Activated gamma-delta T cell (primary cell): Measurements from ENCODE around the gene TMEM139.

ENCODE experiments used
- DNase-seq: peaks from one replicate; lab custom pipeline; 2025; lab: John Stamatoyannopoulos, UW
- total RNA-seq, 2 donors: gene quantifications; one replicate each; lab custom pipeline; 2026; lab: John Stamatoyannopoulos, UW

Gene TMEM139
- total RNA-seq, result 0.05 to 0.17 reads per million in 2 donors

DNA sequence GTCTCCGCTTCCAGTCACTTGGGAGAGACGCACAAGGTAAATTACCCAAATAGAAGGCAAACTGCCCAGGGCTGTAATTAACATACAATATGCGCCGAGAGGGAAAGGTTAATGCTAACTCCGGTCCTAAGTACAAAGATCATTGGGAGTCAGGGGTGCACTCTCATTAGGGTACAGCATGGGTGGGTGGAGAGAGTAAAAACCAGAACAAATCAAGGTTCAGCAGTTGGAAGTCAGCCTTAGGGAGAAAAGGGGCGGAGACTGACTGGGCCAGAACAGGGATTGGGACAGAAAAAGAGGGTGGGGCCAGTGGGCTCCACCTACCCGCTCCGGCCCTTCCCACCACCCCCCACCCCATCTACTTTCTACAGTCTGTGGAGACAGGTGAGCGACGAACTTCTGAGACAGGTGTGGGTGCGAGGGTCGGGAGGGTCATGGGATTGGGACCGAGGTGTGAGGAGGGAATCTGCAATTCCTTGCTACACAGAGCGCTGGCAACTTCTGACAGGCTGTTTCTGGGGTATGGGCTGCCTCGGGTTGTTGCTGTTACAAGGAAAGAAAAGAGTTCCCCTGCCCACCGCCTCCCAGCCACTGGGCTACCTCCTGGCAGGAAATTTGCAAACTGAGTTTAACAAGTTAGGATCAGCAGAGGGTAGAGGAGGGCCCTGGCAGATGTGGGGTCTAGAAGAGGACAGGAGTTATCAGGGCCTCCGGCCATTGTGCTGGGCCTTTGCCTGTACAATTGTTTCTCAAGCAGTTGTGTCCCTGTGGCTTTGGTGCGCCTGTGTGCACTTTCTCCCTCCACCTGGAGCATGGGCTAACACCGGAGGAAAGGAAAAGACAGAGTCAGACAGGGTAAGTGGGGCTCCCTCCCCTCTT lies at the start of gene TMEM139:
TMEM139 (plus strand) TSS at position 368 of the 879 bp plus-strand sequence. CDS start 1,000 bp downstream, outside the sequence.
- DNase-seq, result no peak

DNA sequence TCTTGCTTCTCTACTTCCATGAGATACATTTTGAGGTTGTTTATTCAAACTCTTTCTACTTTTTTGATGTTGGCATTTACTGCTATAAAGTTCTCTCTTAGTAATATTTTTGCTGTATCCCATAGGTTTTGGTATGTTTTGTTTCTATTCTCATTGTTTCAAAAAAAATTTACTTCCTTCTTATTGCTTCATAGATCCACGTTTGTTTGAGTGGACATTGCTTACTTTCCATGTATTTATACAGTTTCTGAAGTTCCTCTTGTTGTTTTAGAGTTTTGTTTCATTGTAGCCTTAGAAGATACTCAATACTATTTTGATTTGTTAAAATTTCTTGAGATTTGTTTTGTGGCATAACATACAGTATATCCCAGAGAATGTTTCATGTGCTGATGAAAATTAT lies 49.2 kb upstream of the TMEM139 start:
- DNase-seq, result no peak

DNA sequence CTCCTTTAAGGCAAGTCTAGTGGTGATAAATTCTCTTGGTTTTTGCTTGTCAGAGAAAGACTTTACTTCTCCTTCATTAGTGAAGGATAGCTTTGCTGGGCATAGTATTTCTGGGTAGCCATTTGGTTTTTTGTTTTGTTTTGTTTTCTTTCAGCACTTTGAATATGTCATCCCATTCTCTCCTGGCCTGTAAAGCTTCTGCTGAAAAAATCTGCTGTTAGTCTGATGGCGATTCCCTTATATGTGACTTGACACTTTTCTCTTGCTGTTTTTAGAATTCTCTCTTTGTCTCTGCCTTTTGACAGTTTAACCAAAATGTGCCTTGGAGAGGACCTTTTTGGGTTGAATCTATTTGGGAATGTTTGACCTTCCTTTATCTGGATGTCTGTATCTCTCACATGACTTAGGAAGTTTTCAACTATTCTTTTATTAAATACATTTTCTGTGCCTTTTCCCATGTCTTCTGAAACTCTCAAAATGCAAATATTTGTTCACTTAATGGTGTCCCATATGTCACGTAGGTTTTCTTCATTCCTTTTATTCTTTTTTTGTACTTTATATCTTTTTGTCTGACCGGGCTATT lies 48.3 kb upstream of the TMEM139 start:
- no peak for DNase-seq

DNA sequence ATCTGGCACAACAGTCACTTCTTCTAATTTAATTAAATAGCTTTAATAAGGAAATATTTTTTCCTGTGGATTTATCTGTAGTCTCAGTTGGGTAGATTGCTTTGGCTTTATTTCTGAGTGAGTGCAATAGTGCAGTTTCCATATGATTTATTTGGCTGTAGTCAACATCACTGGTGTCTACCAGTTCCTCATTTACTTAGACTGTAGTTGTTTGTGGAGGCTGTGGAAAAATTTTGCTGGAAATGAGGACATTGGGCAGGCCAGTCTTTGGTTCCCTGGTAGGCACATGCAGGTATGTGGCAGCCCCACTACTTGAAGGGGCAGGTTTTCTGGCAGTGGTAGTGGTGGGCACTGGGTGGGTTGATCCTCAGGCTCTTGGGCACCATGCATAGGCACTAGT lies 47.4 kb upstream of the TMEM139 start:
- DNase-seq, result no peak

DNA sequence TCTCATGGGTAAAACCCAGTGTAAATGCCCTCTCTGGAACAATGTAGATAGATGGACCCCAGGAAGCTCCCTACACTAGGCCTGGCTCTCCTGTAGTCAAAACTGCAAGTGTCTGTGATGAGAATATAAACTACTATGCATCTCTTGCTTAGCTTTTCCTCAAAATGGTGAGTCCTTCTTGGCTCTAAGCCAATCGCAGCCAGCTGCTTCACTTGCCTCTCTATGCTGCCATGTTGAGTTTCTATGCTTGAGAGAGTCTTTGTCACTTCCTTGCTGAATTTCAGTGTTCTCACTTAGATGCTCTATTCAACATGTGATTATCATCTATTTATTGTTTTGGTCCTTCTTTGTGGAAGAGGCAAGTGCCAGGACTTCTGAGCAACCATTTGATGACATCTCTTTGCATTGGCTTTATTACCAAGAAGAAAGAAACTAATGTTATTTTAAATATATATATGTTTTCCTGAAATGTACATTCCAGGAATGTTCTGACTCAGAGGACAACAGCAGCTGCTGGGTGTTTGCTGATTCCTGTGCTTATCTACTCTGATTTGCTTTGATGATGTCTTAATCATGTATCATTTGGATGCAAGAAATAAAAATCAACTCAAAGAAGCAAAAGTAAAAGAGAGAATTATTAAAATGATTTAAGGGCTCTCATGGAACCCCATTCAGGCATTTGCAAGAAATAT lies 46.3 kb upstream of the TMEM139 start:
- DNase-seq, result no peak

DNA sequence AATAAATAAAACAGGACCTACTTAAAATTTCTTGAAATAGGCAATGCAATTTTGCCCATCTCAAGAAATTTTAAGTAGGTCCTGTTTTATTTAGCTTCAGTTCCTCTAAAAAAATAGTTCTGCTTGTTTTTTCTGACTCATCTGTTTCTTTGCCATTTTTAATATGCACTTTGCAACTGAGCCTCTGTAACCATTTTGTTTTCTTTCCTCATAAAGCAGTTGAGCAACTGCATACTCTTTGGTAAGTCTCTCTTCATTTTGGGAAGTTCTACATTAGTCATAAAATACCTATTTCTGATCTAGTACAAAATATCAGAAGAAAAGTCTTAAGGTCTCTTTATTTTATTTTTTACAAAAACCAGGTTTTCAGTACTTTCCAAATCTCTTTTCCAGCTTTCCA lies 44.9 kb upstream of the TMEM139 start:
- no peak for DNase-seq

DNA sequence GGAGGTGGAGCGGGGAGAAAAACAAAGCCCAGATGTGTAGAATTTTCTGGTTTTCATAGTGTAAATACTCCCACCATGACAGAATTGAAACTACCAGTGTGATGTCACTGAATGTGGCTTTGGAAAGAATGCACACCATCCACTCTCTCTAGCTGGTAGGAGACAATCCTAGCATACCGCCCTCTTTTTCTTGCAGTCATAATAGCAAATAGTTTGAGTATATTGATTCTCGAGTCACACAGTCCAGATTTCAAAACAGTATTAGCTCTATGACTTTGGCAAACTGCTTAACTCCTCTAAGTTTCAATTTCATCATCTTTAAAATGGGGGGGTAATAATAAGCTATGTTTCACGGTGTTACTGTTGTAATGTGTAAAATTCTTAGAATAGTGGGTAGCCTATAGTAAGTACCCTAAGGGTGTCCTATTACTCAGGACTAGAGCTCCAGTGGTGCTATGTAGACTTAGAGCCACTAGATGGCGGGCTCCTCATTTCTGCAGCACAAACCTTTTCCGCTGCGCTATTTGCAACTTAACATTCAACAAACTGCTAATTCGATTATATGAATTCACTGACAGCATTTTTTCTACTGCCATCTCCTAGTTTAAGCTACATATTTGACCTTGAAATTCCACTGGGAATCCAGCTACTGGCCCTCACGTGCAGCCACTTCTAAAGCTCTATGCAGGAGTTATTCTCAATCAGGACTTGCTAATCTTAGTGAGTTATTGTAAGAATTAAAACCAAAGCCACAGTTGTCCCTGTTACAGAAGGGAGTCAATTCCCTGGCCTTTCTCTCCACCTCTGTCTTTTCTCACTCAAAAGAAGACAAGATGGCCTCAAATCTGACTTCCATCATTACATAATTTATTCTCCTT lies 44.2 kb upstream of the TMEM139 start:
- no peak for DNase-seq

DNA sequence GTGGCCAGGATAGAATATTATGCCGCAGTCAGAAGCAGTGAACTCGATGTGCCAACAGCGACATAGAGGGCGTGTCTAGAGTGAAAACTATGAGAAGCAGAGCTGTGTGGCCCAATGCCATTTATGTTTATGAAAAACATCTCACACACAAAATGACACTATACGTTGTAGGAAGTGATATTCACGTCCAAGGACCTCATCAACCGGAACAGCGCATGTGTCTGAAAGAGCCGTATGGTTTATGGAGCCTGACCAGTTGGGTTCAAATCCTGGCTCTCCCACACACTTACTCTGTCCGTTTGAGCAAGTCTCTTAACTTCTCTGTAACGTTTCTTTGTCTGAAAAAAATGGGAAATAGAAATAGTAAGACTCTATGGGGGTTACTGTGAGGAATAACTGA lies 42.5 kb upstream of the TMEM139 start:
- DNase-seq, result no peak

DNA sequence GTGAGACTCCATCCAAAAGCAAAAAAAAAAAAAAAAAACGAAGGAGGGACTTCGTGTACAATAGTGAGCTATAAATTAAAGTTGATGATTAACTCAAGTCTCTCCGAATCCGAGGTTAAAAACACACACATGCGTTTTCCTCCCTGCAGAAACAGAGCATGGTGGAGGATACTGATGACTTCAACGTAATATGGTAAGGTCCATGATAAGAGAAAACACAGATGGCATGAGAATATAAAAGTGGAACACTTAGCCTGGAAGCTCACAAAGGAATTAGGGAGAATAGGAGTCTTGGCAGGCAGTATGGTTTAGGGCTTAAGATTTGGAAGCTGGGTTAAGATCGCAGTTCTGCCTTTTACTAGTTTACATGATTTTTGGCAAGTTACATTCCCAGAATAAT lies 41.6 kb upstream of the TMEM139 start:
- no peak for DNase-seq

DNA sequence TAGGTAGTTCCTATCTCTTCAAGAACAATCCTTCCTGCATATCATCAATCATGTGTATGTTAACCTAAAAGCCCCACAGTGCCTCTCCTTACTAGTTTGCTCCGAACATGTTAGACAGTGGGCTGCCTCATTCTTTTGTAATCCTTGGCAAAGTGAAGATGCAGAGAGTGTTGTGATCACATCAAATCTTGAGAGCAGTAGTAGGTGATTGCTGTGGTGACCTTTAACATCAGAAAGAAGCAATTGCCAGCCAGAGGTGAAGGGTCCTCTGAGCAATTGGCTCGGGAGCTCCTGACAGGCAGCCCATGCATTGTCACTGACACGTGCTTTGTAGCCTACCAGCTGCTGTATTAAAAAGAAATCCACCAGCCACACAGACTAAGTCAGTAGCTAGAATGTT lies 41.1 kb upstream of the TMEM139 start:
- no peak for DNase-seq

DNA sequence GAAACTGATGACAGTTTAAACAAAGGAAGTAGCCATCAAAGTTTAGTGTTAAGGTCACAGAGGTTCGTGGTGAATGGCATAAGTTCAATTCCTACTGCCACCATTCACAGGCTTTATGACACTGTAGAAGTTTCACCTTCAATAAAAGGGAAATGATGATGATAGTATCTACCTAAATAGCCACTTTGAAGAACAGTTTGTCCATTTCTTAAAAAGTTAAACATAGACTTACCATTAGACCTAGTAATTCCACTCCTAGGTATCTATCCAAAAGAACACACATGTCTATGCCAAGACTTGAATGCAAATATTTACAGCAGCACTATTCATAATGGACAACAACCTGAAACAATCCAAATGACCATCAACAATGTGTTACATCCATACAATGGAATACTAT lies 40.4 kb upstream of the TMEM139 start:
- DNase-seq, result no peak

DNA sequence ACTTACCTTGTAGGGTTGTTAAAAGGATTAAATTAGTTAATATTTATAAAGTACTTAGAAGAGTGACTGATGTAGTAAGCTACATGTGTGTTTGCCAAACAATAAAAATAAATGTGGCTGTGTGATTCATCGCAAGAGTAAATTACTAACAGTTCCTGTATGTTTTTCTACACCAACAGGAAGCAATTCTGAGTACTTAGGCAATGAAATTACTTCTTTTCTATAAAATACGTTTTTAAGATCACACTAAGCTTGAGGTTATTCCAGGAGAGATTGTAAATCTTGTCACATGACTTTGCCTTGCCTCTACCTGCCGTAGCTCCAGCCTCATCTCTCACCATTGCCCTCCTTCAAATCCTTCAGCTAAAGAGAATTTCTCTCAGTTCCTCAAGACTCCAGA lies 39.6 kb upstream of the TMEM139 start:
- no peak for DNase-seq

DNA sequence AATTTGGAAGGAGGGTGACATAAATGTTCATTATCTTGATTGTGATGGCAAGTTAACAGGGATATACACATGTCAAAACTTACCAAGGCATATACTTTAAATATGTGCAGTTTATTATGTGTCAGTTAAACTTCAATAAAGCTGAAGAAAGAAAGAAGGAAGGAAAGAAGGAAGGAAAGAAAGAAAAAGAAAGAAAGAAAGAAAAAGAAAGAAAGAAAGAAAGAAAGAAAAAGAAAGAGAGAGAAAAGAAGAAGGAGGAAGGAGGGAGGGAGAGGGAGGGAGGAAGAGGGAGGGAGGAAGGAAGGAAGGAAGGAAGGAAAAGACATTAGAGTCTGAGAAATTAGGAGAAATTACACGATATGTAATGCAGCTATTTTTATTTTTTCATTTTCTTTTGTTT lies 37.4 kb upstream of the TMEM139 start:
- no peak for DNase-seq

DNA sequence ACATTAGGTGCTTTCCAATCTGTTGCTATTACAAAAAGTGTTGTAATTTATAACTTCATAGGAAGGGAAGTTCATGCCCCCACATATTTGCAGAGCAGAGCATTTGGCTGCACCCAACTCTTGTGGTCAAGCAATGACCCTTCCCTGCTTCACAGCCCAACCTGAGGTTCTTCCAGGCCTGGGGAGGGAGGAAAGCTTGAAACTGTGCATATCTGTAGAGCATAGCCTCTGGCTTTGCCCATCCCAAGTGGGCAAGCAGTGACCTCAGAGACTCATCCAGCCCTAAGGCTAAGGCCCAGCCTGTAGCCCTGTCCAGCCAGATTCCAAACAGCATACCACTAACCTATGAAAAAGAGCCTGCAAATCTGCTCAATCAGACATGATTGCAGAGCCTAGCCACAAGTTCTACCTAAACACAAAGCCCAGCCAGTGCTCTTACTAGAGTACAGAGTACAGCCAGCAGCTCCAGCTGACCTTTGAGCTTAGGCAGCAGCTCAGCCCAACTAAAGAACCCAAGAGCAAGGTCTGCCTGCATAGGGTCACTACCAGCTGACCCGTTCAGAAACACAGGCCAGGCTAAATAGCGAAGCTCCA lies 35.9 kb upstream of the TMEM139 start:
- DNase-seq, result no peak

DNA sequence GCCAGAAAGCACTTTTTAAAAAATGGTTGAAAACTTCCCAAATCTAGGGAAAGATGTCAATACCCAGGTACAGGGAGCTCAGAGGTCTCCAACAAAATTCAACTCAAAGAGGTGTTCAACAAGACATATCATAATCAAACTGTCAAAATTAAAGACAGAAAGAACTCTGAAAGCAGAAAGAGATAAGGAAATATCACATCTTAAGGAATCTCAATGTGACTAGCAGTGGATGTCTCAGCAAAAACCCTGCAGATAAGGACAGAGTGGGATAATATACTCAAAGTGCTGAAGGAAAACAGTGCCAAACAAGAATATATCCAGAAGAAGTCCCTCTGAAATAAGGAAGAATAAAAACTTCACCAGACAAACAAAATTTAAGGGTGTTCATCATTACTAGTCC lies 34.6 kb upstream of the TMEM139 start:
- no peak for DNase-seq

DNA sequence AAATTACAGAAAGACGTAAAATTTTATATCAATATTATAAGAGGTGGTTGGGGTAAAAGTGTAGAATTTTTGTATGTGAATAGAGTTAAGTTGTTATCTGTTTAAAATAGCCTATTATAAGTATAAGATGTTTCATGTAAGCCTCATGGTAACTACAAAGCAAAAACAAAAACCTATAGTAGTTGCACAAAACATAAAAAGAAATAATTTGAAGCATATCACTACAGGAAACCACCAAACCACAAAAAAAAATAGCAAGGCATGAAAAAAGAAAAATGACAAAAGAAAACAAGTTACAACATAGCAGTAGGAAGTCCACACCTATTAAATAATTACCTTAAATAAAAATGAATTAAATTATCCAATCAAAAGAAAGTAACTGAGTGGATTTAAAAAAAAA lies 33.9 kb upstream of the TMEM139 start:
- no peak for DNase-seq

DNA sequence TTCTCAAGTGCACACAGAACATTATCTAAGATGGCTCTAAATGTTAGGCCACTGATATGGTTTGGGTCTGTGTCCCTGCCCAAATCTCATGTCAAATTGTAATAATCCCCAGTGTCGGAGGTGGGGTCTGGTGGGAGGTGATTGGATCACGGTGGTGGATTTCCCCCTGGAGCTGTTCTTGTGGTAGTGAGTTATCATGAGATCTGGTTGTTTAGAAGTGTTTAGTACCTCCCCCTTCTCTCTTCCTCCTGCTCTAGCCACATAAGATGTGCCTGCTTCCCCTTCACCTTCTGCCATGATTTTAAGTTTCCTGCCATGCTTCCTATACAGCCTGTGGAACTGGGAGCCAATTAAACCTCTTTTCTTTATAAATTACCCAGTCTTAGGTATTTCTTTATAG lies 32.8 kb upstream of the TMEM139 start:
- DNase-seq, result no peak

DNA sequence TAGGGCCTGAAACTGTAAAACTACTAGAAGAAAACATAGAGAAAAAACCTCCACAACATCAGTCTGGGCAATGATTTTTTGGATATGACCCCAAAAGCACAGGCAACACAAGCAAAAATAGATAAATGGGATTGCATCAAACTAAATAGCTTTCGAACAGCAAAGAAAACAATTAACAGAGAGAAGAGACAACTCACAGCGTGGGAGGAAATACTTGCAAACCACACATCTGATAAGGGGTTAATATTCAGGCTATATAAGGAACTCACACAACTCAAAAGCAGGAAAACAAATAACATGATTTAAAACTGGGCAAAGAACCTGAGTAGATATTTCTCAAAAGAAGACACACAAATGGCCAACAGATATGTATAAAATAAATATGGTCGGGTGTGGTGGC lies 29.2 kb upstream of the TMEM139 start:
- DNase-seq, result no peak

DNA sequence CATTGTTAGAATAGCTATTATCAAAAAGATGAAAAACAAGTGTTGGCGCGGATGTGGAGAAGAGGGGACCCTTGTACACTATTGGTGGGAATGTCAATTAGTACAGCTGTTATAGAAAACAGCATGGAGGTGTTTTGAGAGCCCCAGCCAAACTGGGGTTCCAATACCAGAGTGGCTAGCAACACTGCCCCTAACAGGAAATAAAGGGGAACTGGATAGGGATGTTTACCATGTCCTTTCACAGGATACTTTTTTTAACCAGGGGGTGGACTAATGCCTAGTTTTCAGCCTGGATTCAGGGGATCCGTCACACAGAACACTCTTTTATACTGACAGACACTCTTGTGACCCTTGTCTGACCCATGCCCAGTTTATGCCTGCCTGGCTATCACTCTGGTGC lies 28.4 kb upstream of the TMEM139 start:
- no peak for DNase-seq

DNA sequence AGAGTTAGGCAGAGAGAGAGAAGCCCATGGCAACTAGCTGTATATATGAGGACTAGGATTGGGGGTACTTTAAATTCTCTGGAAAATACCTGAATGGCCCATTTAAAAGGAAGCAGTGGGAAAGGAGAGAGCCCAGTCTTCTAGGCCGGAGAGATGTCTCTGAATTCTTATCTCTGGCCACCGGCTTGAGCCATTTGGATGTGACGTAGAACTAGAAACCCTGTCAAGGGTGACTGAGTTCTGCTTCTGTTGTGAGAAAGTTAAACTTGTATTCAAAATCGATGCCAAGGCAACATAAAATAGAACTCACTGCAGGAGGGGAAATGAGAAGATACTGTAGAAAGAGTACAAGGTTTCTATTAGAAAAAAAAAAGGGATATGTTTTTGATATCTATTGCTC lies 27.8 kb upstream of the TMEM139 start:
- DNase-seq, result no peak

DNA sequence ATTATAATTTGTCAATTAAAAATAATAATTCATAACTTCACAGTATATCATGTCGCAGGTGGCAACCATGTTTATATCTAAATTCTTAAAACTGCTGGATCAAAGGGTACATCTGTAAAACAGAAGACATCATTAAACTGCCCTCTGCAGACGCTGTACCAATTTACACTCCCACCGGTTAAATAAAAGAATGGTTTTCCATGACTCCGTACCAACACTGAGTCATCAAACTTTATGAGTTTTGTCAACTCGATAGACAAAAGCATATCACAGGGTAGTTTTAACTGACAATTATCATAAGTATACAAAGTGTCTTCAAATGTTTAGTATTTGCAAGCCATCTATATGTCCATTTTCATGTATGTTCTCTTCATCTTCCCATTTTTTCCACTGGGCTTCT lies 27.3 kb upstream of the TMEM139 start:
- no peak for DNase-seq

DNA sequence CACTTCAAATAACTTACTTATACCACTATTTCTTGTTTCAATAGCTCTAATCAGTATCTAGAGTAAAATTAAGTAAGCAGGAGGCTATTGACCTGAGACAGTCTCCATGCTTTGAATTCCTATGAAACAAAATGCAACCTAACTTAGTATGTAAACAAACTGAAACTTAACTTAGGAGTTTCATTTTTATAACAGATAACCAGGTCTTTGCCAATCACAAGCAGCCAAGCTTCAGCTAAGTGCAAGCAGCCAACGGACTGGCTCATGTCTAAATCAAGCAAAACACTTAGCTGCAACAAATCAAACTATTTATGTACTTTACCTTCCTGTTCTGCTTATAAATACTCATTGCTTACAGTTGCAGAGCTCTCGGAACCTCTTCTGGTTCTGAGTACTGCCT lies 25.9 kb upstream of the TMEM139 start:
- no peak for DNase-seq
